ENCODE measurements around the gene ZMYM1.

GRCh38 chr1:35097224-35097623 lies 18.0 kb downstream of the ZMYM1 start:
- TF ChIP-seq CTCF (IDR thresholded peaks at IDR 0.05) (no peak), REST (IDR thresholded peaks at IDR 0.05; ENCODE audit: insufficient read depth in 1 of 2, low read depth in 2 of 2, low read length in 1 of 2) (no peak), POLR2AphosphoS5 (IDR thresholded peaks at IDR 0.05; ENCODE audit: low read depth, low read length) (no peak)

All from Panc1 (cell line).